ENCODE measurements around the gene ADGRL1. TPM values are rescaled to one million over a fixed set of nuclear protein-coding genes. Genes with fewer than 3 reads are reported as not detected.

The ADGRL1 gene
- total and polyA plus RNA-seq, 4 donors: 0.14 to 1.6 (median 0.53) TPM

- DNase-seq (ENCODE audit: low spot score): no peak
- Histone ChIP-seq H3K36me3 (ENCODE audit: control insufficient read depth in 4 of 4, insufficient read depth in 3 of 4, low read depth in 1 of 4, low read length in 3 of 4) (no peaks in the 10 kb centered on the region), H3K4me3 (ENCODE audit: low read depth in 1 of 3, low read length in 3 of 3) (no peak overlapping the region), H3K27ac (ENCODE audit: low read depth in 1 of 2, low read length in 2 of 2) (no peak overlapping the region), H3K27me3 (ENCODE audit: control insufficient read depth in 4 of 4, insufficient read depth in 4 of 4, low read length in 3 of 4) (no peaks in the 10 kb centered on the region), H3K9me3 (ENCODE audit: control insufficient read depth in 4 of 4, low read length in 3 of 4) (no peaks in the 10 kb centered on the region), H3K9ac (ENCODE audit: low read depth in 1 of 2, low read length in 2 of 2) (no peak overlapping the region), H3K4me1 (ENCODE audit: control insufficient read depth in 4 of 4, insufficient read depth in 4 of 4, low read length in 3 of 4) (peaks cover 0 to 7% (median 0%) of the 10 kb centered on the region in 4 donors)
- TF ChIP-seq YY1 (IDR thresholded peaks at IDR 0.05) (no peak), JUND (IDR thresholded peaks at IDR 0.05) (no peak), GABPA (IDR thresholded peaks at IDR 0.05 in 1 of 2, conservative IDR thresholded peaks at IDR 0.05 in 1 of 2) (no peak), REST (IDR thresholded peaks at IDR 0.05) (no peak), RAD21 (IDR thresholded peaks at IDR 0.05) (no peak), HNF4G (IDR thresholded peaks at IDR 0.05) (no peak), TAF1 (conservative IDR thresholded peaks at IDR 0.05) (no peak)
- WGBS: 84% methylated on average over 16 of the region's 16 CpGs
Observed at GRCh38 chr19:14164724-14165493, 41.1 kb downstream of the ADGRL1 start.

- Histone ChIP-seq H3K27ac (ENCODE audit: low read depth in 1 of 2, low read length in 2 of 2) (no peak overlapping the region), H3K4me1 (ENCODE audit: control insufficient read depth in 4 of 4, insufficient read depth in 4 of 4, low read length in 3 of 4) (peaks cover 0 to 7% (median 0%) of the 10 kb centered on the region in 4 donors), H3K36me3 (ENCODE audit: control insufficient read depth in 4 of 4, insufficient read depth in 3 of 4, low read depth in 1 of 4, low read length in 3 of 4) (no peaks in the 10 kb centered on the region), H3K9me3 (ENCODE audit: control insufficient read depth in 4 of 4, low read length in 3 of 4) (no peaks in the 10 kb centered on the region), H3K27me3 (ENCODE audit: control insufficient read depth in 4 of 4, insufficient read depth in 4 of 4, low read length in 3 of 4) (no peaks in the 10 kb centered on the region), H3K4me3 (ENCODE audit: low read depth in 1 of 3, low read length in 3 of 3) (no peak overlapping the region), H3K9ac (ENCODE audit: low read depth in 1 of 2, low read length in 2 of 2) (no peak overlapping the region)
- no peak for TF ChIP-seq GABPA (IDR thresholded peaks at IDR 0.05 in 1 of 2, conservative IDR thresholded peaks at IDR 0.05 in 1 of 2)
- TF ChIP-seq EGR1 (IDR thresholded peaks at IDR 0.05; ENCODE audit: low read depth in 2 of 2): no peak
- no peak for TF ChIP-seq JUND (IDR thresholded peaks at IDR 0.05)
- no peak for TF ChIP-seq HNF4A (conservative IDR thresholded peaks at IDR 0.05)
- no peak for TF ChIP-seq CTCF (IDR thresholded peaks at IDR 0.05; ENCODE audit: low read depth, low read length, missing input control)
- TF ChIP-seq FOXA1 (IDR thresholded peaks at IDR 0.05): no peak
- no peak for TF ChIP-seq HNF4G (IDR thresholded peaks at IDR 0.05)
- TF ChIP-seq TAF1 (conservative IDR thresholded peaks at IDR 0.05): no peak
- TF ChIP-seq NR2F2 (IDR thresholded peaks at IDR 0.05): no peak
- TF ChIP-seq RAD21 (IDR thresholded peaks at IDR 0.05): no peak
- no peak for TF ChIP-seq ATF3 (IDR thresholded peaks at IDR 0.05)
- 71% methylated on average over 11 of the region's 11 CpGs for WGBS
- no peak for DNase-seq (ENCODE audit: low spot score)
Observed at GRCh38 chr19:14164082-14164481, 41.9 kb downstream of the ADGRL1 start.
